GM19397 (cell line): ENCODE measurements around the gene MAPK8IP3.

Source experiments
- ATAC-seq: cut with Tn5 transposase; IDR thresholded peaks from one replicate; pipeline ENCODE4 v1.9.1; 2021; ENCODE audit warnings: mild to moderate bottlenecking, moderate library complexity; ENCODE audit not compliant: unreplicated experiment

MAPK8IP3 gene

DNA sequence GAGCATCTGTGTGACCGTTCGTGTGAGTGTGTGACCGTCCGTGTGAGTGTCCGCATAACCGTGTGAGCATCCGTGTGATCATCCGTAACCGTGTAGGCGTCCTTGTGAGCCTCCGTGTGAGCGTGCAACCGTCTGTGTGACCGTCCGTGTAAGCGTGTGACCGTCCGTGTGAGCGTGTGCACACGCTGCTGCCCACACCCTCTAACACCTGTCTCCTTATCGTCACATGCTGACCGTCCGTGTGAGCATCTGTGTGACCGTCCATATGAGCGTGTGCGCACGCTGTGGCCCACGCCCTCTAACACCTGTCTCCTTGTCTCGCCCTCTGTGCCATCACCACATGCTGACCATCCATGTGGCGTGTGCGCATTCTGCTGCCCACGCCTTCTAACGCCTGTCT lies 34.2 kb downstream of the MAPK8IP3 start:
- ATAC-seq, result no peak

DNA sequence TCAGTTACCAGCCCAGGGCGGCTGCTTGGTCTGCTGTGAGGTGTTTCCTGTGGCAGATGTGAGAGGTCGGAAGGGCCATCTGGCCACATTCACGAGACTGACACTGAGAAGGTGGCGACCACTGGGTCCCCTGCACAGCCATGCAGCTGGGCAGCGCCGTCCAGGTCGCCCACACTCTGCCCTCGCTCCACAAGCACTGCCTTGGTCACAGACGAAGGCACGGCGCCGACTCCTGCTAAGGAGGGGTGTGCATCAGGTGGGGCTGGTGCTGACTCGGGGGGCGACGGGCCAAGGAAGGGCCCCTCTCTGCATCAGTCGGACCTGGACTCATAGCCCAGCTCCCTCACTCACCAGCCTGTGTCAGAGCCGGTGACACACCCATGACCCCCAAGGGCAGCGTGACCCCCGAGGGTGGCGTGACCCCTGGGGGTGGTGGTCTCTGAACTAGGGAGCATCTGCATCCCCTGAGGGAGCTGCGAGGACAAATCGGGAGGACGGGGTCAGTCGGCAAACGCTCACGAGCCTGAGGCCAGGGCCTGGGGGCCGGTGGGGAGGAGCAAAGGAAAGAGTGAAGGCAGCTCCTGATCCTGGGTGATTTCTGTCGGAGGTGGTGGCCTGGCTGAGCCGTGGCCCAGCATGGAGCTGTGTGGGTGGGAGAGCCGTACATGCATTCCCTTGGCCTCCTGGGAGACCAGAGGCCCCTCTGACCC lies 34.9 kb downstream of the MAPK8IP3 start:
- no peak for ATAC-seq

DNA sequence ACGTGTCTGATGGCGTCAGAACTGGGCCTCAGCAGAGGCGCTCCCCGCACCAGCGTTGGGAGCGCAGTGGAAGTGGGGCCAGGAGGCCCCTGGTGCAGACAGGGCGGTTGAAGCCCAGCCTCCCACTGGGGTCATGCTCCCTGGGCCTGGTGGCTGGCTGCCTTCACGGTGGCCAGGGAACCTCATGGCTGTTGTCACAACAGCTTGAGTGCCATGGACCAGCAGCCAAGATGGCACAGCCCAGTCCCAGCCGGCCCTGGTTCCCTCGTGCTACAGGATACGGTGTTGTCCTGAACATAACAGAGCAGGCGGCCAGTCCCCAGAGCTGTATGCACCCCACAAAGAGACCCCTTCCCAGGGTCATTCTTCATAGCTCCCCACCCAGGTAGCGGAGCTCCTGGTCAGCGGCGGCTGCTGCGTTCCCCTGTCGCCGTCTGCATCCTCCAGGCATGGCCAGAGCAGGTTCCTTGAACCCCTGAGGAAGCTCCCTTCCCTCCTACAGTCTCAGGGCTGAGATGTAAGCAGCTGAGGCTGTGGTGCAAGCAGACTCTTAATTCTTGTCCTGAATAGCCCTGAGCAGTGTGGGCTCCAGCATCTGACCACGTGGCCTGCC lies 35.7 kb downstream of the MAPK8IP3 start:
- no peak for ATAC-seq

DNA sequence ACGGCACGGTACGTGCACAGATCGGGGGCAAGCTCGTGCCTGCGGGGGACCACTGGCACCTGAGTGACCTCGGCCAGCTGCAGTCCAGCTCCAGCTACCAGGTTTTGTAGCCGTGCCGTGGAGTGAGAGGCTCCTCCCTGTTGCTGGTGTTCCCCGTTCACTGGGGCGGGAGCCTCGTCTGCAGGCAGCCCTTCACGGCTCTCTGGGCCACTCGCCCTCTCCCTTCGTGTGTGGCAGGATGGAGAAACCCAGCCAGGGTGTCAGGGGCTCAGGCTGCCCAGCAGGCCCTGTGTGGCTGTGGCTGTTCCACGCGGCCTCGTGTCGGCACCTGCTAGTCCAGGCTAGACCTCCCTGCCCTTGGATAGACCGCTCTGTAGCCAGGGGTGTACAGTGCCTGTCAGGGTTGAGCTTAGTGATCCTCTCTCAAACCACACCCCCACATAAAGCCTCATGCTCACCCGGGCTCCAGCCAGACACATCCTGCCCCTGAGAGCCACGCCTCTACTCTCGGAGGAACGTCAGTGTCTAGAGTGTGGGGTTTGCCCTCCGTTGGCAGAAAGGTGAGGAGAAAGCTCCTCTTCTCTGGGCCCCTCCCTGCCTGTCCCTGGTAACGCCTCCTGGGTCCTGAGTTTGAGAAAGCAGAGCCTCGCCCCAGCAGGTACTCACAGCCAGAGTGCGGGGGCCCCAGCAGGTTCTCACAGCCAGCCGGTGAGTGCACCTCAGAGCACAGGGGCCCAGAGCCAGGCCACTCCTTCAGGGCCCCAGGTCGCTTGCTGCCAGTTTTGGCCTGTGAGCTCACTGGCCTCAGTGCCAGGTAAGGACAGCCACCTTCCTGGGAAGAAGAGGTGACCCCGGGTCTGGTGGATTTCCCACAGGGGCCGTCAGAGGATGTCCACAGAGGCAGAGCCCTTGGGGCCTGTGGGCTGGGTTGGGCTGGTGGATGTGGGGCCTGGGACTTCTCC lies 37.7 kb downstream of the MAPK8IP3 start:
- ATAC-seq, result no peak

DNA sequence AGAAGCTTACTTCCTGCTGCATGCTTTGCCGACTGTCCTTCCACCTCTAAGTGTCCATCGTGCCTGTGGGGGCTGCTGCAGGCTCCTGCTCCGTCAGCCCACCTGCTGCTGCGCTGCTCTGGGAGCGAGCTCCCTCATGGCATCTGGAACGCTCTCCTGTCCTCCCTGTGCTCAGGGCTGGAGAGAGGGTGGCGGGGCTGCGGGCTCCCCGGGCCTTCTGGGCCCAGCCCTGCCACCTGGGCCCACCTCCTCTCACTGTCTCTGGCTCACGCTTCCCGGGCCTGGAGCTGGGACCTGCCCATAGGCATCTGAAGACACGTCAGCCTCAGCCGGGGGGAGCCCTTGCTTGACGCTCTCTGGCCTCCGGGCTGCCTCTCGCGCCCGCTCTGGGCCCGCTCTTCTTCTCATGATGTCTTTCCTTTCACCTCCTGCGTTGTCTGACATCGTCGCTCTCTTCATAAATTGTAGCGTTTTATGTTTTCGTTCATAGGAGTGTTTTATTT lies 38.4 kb downstream of the MAPK8IP3 start:
- ATAC-seq, result no peak

DNA sequence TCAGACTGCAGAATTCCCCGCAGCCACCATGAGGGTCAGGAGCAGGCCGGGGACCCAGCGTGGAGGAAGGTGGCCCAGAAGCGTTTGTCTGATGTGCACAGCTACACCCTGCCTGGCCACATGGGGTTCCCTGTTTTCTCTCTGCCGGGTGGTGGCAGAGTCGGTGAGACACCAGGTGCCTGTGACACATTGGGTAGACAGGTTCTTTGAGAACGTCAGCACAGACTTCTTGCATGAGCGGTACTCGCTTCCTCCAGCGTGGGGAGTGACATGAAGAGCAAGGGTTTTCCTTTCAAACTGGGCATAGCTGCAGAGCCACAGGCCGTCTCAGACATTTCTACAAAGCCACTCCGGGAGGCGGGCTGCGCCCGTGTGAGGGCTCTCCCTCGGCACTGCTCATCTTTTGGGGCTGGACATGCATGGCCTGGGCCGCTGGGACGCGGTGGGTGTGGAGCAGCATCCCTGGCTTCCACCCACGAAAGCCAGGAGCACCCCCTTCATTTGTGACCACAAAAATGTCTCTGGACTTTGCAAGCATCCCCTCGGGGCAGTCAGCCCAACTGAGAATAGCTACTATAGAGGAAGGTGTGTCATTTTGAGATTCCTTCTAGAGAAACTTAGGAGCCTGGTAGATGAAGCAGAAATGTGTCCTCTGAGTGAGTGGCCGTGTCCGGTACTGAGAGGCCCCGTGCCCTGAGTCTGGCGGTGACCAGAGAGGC lies 39.3 kb downstream of the MAPK8IP3 start:
- ATAC-seq, result no peak

DNA sequence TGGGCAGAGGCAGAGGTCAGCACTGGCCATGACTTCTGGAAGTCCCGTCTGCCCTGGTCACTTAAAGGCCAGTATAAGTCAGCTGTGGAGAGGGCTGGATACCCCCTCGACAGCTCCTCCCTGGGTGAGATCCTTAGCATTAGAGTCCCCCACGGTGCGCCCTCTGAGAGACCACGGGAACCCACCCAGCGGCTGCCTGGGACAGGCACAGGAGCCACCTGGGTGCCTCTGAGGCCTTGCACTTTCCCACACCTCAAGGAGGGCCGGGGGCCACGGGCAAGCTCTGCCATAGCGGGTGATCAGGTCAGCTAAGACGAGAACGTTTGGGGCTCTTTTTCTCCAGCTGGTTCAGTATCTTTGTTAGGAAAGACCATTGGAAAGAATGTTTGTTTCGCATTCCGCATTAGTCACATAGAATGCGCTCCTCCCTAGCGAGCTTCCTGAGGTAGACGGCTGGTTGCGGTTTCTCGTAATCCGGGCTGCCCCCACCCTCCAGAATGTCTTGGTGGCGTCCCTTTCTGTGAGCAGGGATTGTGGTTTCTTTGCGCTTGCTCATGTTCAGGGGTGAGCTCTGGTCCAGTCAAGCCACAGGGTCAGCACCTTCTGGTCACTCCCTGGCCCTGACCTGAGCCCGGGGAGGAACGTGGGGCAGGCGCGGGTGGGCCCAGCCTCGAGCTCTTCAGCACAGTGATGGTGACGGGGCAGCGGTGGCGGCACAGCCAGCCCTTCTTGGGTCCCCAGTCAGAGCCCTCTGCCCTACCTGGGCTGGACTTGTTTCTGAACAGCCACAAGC lies 40.1 kb downstream of the MAPK8IP3 start:
- no peak for ATAC-seq

DNA sequence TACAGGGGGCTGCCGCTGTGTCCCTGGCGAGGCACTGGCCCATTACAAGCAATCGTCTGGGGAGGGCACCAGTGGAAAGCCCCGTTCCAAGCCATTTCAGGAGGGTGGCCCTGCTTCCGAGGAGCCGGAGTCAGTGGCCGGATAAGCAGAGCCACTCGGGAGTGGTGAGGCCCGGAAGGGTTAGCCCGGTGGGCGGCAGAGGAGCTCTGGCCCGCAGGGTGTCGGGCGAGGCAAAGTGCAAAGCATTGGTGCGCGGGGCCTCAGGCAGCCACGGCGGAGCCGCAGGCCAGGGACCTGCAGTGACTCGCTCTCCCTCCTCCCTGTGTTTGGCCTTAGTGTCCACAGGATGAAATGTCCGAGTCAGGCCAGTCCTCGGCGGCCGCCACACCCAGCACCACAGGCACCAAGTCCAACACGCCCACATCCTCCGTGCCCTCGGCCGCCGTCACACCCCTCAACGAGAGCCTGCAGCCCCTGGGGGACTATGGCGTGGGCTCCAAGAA lies 40.7 kb downstream of the MAPK8IP3 start:
- no peak for ATAC-seq

DNA sequence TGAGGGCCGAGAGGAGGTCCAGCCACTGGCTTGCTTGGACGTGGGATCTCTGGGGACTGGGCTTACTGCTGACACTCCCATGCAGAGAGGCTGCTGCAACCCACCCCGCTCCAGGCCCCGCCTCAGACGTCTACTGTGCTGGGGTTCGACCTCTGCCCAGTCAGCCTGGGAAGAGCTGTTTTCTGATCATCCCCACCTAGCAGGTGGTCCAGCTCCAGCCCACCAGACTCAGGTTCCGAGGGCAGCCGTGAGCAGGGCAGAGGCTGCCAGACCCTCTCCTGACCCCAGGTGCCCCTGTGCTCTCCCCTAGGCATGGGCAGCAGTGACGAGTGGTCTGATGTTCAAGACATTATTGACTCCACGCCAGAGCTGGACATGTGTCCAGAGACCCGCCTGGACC lies 41.9 kb downstream of the MAPK8IP3 start:
- no peak for ATAC-seq

DNA sequence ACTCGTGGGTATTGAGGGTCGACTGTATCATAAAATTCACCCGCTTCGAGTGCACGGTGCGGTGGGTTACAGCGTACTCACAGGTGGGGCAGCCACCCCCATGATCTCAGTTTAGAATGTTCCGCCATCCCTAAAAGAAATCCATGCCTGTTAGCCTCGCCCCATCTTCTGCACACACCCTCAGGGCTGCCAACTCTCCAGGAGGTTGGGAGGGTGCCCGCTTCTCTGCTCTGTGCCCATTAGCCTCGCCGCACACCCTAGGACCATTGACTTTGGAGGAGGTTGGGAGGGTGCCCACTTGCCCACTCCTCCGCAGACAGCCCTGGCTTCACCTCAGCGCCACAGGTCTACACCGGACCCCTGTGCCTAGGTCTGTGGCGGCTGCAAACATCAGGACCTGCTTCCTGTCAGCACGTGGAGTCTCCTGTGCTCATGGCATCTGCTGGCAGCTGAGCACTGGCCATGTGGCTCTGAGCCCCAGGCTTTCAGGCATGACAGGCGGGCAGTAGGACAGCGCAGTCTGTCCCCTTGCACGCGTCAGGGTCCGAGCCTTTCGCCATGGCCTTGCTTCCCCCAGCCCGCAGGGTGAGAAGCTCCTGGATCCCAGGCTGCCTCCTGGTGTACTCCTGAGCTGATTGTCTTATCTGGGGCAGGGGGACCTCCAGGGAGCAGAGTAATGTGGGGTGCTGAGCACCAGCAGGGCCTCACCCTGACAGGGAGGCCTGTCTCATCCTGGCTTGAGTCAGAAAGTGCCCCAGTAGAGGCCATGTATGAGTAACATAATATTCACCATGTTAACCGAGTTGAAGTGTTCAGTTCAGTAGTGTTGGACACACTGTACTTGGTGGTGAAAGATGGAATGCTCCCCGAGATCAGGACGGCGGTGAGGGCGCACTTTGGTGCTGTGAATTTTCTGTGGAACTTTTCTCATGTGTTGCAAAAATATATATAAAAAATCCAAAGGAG lies 43.4 kb downstream of the MAPK8IP3 start:
- ATAC-seq, result no peak

DNA sequence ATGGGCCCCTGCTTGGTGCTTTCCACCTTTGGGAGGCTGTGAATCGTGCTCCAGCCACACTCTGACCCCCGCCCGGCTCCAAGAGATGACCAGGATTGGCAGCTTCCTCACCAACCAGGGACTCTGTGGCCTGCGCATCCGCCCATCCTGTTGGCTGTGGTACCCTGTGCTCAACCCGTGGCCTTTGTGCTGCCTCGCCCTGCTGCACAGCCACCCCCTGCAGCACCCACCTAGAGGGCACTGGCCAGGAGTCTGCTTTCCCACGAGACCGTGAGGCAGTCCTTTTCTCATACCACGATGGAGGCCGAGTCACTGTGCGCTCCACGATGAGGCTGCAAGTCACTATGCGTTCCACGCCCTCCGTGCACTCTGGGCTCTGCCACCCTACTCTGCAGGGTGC lies 46.0 kb downstream of the MAPK8IP3 start:
- ATAC-seq, result no peak

DNA sequence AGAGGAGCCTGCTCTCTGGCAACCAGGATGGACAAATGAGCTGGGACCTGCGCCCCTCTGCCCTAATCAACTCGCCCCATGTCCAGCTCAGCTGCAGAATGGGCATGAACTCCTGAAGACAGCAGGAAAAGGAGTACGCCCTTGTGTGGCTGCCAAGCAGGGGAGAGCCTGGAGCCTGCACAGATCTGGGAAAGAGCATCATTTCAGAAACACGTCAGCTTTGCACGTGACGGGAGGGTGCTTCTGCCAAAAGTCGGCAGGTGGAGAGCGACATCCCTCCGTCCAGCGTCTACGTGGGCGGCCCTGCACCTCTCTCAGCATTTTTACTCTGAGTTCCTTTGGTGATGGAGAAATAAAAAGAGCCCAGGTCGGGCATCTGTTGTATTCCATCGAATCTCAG lies 46.9 kb downstream of the MAPK8IP3 start:
- no peak for ATAC-seq

DNA sequence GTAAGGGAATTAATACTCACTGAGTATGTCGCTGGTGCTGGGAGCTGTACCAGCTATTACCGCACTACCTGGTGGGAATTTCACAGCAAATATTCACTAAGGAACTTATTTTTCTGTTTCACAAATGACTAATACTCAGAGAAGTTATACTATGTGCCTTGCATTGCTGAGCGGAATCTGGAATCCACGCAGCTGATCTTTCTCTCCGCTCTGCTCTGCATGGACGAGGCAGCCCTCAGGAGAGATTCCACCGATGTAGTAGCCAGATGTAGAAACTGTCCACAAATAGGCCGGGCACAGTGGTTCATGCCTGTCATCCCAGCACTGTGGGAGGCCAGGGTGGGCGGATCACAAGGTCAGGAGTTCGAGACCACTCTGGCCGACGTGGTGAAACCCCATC lies 48.2 kb downstream of the MAPK8IP3 start:
- ATAC-seq, result no peak

DNA sequence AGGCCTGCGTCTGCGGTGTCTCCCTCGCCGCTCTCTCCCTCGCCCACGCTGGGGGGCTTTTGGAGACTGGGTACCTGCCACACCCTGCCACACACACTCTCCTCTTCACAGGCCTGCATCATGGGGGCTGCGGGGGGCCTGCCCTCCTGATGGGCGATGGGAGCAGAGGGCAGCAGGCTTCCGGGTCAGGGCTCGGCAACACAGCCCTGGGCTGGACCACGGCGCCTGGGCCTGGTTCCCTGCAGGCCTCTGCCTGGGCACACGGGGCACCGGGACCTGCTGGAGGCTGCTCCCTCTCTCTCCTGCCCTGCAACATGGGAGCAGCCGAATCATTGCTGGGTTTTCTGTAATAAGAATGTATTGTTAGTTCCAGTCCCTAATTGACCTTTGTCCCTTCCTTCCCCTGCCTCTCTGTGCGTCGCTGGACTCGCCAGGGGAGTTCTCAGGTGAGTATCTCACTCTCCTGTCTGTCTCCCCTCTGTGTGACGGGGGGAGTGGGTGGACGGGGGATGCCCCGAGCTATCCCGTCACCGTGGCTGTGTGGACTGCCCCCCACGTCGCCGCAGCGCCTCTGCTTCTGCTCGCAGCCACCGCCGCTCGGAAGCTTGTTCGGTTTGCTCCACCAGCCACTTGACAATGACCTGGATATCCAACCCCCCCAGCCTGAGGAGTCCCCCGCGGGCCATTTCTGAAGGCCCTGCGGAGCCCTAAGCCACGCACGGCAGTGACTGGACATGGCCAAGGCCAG lies 51.9 kb downstream of the MAPK8IP3 start:
- no peak for ATAC-seq

DNA sequence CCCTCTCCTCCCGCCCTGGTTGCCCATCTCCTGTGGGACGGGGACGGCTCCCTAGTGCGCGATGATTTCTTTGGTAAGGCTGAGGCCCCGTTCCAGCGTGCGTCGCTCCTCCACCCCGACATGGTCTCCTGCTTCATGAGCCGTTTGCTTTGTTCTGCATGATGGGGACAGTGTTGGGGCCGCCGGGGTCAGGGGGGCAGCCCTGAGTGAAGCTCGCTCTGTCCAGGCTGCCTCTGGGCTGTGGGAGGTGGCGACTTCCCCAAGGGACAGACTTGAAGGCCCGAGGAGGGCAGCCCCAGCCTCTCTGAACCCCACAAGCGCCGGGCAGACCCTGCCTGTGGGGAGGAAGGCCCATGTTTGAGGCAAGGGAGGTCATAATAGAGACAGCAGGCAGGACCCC lies 52.9 kb downstream of the MAPK8IP3 start:
- ATAC-seq, result no peak

DNA sequence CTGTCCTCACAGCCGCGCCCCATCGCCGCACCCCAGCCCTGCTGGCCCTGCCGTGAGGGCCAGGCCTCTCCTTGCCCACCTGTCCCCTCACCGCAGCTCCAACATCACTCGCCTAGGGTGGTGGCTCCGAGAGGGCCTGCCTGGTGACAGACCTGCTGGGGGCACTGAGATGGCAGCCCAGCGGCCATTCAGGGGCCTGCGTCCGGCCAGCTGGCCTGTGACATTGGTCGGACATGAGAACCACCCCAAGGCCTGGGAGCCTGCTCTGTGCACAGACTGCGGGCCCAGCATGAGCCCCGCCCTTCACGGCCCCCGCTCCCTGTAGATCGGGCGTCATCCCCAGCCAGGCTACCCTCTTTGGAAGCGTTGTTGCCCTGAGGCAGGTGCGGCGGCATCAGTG lies 53.5 kb downstream of the MAPK8IP3 start:
- ATAC-seq, result no peak

DNA sequence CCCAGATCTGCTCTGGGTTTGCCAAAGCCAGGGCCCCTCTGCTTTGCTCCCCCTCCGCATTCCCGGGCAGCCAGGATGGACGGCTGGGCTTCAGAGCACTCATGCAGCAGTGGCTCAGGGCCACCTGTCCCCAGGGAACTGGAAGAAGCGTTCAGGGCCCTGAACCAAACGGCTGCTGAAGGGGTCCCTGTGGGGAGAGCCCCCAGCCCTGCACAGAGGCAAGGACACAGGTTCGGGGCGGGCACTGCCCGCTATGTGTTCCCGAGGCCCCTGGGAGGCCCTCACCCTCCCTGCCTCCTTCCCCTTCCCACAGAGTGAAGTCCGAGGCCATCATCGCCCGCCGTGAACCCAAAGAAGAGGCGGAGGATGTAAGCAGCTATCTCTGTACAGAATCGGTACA lies 54.9 kb downstream of the MAPK8IP3 start:
- no peak for ATAC-seq

DNA sequence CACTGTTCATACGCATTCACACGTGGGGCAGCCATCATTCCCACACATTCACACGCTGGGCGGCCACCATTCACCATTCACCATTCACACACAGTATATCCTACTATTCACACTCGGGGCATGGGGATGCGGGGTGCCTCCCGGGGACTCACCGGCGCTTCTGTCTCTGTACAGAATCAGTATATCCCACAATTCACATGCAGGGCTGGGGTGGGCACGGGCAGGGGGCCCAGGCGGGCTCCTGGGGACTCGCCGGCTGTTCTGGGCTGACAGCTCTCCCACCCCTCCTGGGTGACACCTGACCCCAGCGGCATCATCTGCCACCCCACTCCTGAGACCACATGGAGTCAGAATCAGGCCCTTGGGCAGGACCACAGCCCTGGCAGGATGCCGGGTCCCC lies 55.8 kb downstream of the MAPK8IP3 start:
- ATAC-seq, result no peak
